Retinal pigment epithelial cell (primary cell): ENCODE results near the gene C7orf57.

Experiments
- DNase-seq: peaks from one replicate; pipeline ENCODE4 v3.0.0-alpha.2; 2010; ENCODE audit warnings: low read depth
- H3K4me3 ChIP-seq: 2 replicates; pipeline ENCODE4 v1.5.1; 2011; ENCODE audit warnings: mild to moderate bottlenecking, low read length, control low read depth, moderate library complexity
- TF ChIP-seq, protein P1 (sequence below): conservative IDR thresholded peaks from 2 replicates; pipeline ENCODE4 v1.5.1; 2011; ENCODE audit warnings: low read depth, low read length, control low read depth, inconsistent platforms

Gene C7orf57

DNA sequence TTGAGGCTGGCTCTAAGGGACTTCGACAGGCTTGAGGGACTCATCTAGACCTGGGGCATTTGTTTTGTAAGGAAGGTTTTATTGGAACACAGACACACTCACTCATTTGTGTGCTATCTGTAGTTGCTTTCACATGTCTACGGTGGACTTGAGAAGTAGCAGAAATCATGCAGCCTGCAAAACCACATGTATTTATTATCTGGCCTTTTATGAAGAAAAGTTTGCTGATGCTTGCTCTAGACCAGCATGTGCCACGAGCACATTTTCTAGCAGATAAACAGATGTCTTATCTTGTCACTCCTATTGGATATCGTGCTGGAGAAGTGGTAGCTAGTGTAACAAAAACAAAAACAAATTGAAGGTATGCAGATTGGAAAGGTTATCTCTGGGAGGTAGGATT is 63.5 kb downstream of the C7orf57 start:
- TF ChIP-seq, protein P1, sequence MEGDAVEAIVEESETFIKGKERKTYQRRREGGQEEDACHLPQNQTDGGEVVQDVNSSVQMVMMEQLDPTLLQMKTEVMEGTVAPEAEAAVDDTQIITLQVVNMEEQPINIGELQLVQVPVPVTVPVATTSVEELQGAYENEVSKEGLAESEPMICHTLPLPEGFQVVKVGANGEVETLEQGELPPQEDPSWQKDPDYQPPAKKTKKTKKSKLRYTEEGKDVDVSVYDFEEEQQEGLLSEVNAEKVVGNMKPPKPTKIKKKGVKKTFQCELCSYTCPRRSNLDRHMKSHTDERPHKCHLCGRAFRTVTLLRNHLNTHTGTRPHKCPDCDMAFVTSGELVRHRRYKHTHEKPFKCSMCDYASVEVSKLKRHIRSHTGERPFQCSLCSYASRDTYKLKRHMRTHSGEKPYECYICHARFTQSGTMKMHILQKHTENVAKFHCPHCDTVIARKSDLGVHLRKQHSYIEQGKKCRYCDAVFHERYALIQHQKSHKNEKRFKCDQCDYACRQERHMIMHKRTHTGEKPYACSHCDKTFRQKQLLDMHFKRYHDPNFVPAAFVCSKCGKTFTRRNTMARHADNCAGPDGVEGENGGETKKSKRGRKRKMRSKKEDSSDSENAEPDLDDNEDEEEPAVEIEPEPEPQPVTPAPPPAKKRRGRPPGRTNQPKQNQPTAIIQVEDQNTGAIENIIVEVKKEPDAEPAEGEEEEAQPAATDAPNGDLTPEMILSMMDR: no peak
- DNase-seq: no peak
- H3K4me3 ChIP-seq: no peak overlapping the region

DNA sequence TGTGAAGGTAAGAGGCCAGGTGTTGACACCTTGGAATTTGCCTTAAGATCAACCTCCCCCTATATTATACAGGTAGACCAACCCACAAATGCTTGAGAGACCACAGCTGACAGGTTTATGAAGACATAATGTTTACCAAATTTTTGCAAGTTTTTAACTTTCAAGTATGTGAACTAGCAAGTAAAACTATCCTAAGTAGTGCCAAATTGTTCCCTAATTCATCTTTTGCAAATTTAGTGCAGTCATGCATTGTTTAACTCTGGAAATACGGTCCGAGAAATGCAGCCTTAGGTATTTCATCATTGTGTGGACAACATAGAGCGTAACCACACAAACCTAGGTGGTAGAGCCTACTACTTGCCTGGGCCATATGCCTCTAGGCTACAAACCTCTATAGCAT is 64.4 kb downstream of the C7orf57 start:
- no peak for DNase-seq
- TF ChIP-seq, protein P1: no peak
- no peak overlapping the region for H3K4me3 ChIP-seq

DNA sequence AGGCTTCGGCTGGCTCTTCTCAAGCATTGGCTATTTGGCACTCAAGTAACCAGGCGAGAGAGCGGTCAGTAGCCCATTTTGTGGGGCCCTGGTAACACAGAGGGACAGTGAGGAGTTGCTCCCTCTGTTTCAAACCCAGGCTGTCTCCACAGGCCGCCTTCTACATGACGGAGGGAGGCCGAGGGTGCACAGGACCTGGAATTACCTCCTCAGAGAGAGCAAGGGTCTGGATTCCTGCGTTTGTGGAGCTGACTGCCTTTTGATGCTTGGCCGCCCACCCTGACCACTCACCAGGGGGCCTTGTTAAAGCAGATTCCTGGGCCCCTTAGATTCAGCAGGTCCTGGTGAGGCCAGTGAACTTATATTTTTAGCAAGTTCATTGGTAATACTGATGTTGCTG is 66.0 kb downstream of the C7orf57 start:
- TF ChIP-seq, protein P1: no peak
- no peak for DNase-seq

DNA sequence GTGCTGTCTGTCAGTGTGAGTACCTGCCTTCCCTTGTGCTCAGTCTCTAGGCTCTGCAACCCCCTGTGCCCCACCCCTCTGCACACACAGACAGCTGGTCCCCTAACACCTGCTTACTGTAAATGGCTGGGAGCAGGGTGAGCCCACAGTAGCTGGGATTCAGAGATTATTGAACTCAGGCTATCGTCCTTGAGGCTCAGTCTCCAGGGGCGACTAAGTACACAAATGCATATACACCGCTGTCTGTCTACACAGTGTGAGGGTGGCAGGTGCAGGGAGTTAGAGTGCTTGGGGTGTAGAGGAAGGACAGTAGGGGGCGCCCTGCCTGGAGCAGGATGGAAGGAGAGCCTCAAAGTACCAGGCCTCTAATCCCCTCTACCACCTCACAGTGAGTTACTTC is 66.6 kb downstream of the C7orf57 start:
- no peak overlapping the region for H3K4me3 ChIP-seq
- TF ChIP-seq, protein P1: peak; percentile 50
- DNase-seq: no peak

More for the DNA sequence above, 66.0 kb downstream of the C7orf57 start:
- H3K4me3 ChIP-seq: no peak overlapping the region

DNA sequence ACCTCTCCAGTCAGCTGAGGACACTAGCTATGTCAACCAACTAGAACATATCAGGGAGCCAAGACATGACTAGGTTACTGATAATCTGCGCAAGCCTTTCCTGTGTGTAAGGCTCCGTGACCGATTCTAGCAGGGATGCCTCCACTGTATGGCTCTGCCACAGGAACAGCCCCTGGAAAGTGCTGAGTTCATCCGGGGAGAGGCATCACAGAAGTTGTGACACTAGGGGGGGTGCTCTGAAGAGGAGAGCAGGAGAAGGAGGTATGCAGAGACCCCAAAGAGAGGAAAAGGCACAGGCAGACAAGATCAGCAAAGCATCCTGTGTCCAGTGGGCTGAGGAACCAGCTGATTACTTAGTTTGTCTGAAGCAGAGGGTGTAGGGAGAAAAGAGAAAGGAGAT is 67.2 kb downstream of the C7orf57 start:
- no peak for DNase-seq

DNA sequence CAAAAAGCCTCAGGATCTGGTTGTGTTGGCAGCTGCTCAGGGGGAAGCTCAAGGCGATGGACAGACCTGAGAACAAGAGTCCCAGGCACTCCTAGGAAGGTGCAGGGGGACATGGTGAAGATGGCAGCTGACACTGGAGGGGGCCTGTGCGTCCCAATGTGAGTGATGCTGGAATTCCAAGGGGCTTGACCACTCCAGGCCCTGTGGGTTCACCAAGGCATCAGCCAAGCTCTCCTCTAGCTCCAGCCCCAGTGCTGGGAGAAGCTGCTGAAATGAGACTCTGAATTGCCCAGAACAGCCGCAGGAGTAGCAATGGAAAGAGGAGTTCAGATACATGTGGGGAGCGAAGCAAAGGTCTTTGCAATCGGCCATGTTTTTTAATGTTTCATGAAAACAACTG is 69.7 kb downstream of the C7orf57 start:
- TF ChIP-seq, protein P1: no peak
- no peak overlapping the region for H3K4me3 ChIP-seq
- DNase-seq: no peak

More for the DNA sequence above, 67.2 kb downstream of the C7orf57 start:
- no peak overlapping the region for H3K4me3 ChIP-seq
- TF ChIP-seq, protein P1: no peak

DNA sequence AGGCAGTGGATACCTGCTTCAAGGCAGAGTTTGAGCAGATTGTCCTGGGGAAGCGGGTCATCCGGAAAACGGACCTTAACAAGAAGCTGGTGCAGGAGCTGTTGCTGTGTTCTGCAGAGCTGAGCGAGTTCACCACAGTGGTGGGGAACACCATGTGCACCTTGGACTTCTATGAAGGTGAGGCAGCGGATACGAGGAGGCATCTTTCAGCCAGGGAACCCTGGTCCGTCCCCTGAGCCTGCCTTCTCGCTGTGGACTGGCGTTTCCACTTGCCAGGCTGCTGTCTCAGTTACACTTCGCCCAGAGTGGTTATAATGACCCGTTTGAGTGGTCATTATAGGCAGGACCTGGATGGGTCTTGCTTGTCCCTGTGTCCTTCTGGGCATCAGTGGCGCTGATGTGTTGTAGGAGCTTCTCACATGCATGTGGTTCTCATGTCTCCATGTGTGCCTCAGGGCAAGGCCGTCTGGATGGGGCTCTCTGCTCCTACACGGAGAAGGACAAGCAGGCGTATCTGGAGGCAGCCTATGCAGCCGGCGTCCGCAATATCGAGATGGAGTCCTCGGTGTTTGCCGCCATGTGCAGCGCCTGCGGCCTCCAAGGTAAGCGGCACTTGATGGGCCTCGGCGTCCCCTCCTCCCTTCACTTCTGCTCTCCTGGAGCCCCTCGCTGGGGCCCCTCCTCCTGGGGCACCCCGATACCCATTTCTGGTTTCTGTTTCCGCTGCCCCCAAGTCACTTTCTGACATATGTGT is 71.7 kb downstream of the C7orf57 start:
- no peak overlapping the region for H3K4me3 ChIP-seq
- TF ChIP-seq, protein P1: no peak
- DNase-seq: no peak
